Right lobe of liver (tissue), 4 donors: ENCODE measurements around the gene LIMK2.

ENCODE experiments used
- POLR2A ChIP-seq: fragments of 450-650 bp; IDR thresholded peaks from one replicate; pipeline ENCODE4 v1.6.1; 2017; ENCODE audit warnings: antibody characterized with exemption, mild to moderate bottlenecking
- TF ChIP-seq, protein P1 (sequence below), 4 donors: fragments of 200-600 bp in 3 of 4; fragments of 450-650 bp in 1 of 4; IDR thresholded peaks; one replicate each; pipeline versions ENCODE4 v1.5.1 to v1.8.0; 2016 to 2022; ENCODE audit warnings: antibody characterized with exemption in 4 of 4, mild to moderate bottlenecking in 2 of 4
- donor health status: DM: no; HTN: no; CAD: no.
- donor health status: DM: no; HTN: no; CAD: no.
- donor health status: DM: no; HTN: yes; CAD: no.

DNA sequence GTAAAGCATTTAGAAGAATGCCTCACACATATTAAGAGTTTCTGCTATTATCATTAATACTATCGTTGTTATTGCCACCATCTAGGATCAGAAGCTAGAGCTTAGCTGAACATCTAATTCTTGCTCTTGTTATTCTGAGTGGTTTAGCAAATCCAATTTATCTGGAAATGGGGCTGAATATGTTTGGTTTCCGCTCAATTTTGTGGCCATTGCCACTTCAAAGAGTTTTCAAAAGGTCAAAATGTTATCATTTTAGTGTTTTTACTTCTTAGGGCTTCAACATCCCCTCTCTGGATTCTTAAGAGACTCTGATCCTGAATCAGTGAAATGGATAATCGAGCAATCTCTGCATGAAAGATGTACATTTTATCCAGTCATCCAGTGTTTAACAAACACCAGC lies 90.4 kb downstream of the LIMK2 start:
- TF ChIP-seq, protein P1, sequence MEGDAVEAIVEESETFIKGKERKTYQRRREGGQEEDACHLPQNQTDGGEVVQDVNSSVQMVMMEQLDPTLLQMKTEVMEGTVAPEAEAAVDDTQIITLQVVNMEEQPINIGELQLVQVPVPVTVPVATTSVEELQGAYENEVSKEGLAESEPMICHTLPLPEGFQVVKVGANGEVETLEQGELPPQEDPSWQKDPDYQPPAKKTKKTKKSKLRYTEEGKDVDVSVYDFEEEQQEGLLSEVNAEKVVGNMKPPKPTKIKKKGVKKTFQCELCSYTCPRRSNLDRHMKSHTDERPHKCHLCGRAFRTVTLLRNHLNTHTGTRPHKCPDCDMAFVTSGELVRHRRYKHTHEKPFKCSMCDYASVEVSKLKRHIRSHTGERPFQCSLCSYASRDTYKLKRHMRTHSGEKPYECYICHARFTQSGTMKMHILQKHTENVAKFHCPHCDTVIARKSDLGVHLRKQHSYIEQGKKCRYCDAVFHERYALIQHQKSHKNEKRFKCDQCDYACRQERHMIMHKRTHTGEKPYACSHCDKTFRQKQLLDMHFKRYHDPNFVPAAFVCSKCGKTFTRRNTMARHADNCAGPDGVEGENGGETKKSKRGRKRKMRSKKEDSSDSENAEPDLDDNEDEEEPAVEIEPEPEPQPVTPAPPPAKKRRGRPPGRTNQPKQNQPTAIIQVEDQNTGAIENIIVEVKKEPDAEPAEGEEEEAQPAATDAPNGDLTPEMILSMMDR (IDR thresholded peaks at IDR 0.05): no peak
- no peak for TF ChIP-seq POLR2A
